DOHH2 (cell line): ENCODE results near the gene ADAMTSL5.

Experiments
- CTCF ChIP-seq: fragments of 200-600 bp; sonication (generic); IDR thresholded peaks from one replicate; pipeline ENCODE4 v1.5.1; 2014; ENCODE audit warnings: antibody characterized with exemption, mild to moderate bottlenecking, low read depth, low read length; ENCODE audit not compliant: poor library complexity, severe bottlenecking
- EZH2phosphoT487 ChIP-seq: fragments of 200-600 bp; sonication (generic); IDR thresholded peaks from 2 replicates; pipeline ENCODE4 v1.6.1; 2017; ENCODE audit warnings: borderline replicate concordance, mild to moderate bottlenecking, antibody characterized with exemption, low read length, moderate library complexity, mixed read lengths

DNA sequence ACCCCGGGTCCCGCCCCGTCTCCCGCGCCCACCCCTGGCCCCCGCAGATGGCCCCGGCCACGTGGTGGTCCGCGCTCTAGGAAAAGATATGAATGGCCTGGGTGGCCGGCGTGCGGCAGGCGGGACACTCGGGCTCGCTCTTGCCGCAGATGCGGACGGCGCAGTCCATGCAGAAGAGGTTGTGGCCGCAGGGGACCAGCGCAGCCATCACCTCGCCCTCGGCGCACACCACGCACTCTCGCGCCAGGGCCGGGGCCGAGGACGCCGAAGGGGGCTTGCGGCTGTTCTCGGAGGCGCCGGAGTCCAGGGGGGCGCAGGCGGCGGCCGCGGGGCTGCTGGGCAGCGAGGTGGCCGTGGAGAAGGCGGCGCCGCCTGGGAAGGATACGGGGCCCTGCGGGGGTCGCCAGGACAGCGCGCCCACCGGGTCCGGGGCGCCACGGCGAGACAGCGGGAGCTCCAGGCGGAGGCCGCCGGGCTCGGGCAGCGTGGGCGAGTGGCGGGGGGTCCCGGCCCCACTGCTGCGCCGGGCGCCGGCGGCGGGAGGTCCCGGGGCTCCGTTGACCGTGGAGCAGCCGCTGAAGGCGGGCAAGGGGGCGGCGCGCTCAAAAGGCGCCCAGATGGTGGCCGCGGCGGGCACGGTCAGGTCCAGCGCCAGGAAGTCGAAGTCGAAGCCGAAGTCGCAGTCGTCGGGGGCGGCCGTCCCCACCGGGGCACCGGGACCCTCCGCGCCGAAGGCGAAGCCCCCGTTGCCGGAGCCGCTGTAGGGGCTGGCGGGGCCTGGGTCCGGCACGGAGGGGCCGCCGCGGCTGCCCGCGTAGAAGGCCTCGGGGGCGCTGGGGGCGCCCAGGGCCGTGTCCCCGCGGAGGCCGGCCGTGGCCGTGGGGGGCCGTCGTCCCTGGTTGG lies 42.9 kb upstream of the ADAMTSL5 start:
- no peak for TF ChIP-seq CTCF
- TF ChIP-seq EZH2phosphoT487: no peak
